Spleen (tissue), 7 donors: ENCODE results near the gene ILKAP.

Experiments used
- POLR2A ChIP-seq, 3 donors: fragments of 450-650 bp; IDR thresholded peaks; one replicate each; pipeline ENCODE4 v1.5.1; 2017; ENCODE audit warnings: antibody characterized with exemption in 3 of 3, mild to moderate bottlenecking in 1 of 3
- POLR2AphosphoS5 ChIP-seq, 3 donors: sonication (generic); formaldehyde crosslinking; IDR thresholded peaks; one replicate each; pipeline ENCODE4 v1.5.1; 2017; ENCODE audit warnings: antibody characterized with exemption in 3 of 3
- TF ChIP-seq, protein P1 (sequence below), 11 experiments: fragments of 200-600 bp in 7 of 11; fragments of 450-650 bp in 4 of 11; sonication (generic) in 4 of 11; IDR thresholded peaks in 8 of 11; conservative IDR thresholded peaks in 3 of 11; 1 replicate in 7 of 11; 2 replicates in 4 of 11; pipeline versions ENCODE4 v1.4.0 to v1.8.0; 2016 to 2021; ENCODE audit warnings: antibody characterized with exemption in 11 of 11, inconsistent platforms in 4 of 11, mild to moderate bottlenecking in 1 of 11
- donor health status: DM: no; HTN: no; CAD: no; lungs with moderate emphysema.
- donor health status: DM: no; HTN: no; CAD: no.
- donor health status: DM: no; HTN: no; CAD: no.

DNA sequence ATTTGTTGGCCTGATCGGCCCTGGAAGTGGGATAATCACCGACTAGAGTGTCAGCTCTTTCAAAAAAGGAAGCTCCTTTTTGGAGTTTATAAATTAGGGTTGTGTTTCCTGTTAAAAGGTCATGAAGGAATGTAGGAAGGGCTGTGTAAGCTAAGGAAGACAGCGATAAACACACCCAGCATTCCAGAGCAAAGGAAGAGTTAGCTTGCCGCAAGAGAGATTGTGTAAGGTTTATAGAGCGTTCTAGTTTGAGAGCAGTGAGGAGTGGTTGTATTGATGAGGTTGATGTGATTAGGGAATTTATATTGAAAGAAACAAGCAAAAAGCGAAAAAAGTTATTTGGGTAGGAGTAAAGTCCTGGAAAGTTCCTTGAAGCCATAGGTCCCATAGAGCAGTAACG is 3.5 kb upstream of the ILKAP start:
- TF ChIP-seq, protein P1, sequence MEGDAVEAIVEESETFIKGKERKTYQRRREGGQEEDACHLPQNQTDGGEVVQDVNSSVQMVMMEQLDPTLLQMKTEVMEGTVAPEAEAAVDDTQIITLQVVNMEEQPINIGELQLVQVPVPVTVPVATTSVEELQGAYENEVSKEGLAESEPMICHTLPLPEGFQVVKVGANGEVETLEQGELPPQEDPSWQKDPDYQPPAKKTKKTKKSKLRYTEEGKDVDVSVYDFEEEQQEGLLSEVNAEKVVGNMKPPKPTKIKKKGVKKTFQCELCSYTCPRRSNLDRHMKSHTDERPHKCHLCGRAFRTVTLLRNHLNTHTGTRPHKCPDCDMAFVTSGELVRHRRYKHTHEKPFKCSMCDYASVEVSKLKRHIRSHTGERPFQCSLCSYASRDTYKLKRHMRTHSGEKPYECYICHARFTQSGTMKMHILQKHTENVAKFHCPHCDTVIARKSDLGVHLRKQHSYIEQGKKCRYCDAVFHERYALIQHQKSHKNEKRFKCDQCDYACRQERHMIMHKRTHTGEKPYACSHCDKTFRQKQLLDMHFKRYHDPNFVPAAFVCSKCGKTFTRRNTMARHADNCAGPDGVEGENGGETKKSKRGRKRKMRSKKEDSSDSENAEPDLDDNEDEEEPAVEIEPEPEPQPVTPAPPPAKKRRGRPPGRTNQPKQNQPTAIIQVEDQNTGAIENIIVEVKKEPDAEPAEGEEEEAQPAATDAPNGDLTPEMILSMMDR (IDR thresholded peaks at IDR 0.05 in 8 of 11, conservative IDR thresholded peaks at IDR 0.05 in 3 of 11), result no peak
- TF ChIP-seq POLR2A (IDR thresholded peaks at IDR 0.05) (no peak), POLR2AphosphoS5 (IDR thresholded peaks at IDR 0.05) (no peak)
